Immature natural killer cell (primary cell): Measurements from ENCODE around the gene NRN1L. TPM values are rescaled to one million over a fixed set of nuclear protein-coding genes. Genes with fewer than 3 reads are reported as not detected.

Experiments
- DNase-seq, 3 donors: peaks; one replicate each; pipeline ENCODE4 v3.0.0; 2022; ENCODE audit warnings: mixed read lengths in 1 of 3
- H3K27ac Mint-ChIP-seq, 6 donors: one replicate each; pipeline ENCODE4 v1.8.0; 2020; ENCODE audit warnings: mixed read lengths in 6 of 6, mild to moderate bottlenecking in 5 of 6, inconsistent platforms in 4 of 6, moderate library complexity in 3 of 6
- H3K27me3 Mint-ChIP-seq, 3 donors: one replicate each; pipeline ENCODE4 v1.8.0; 2020 to 2021; ENCODE audit warnings: low read depth in 3 of 3, mild to moderate bottlenecking in 3 of 3, mixed read lengths in 3 of 3, moderate library complexity in 3 of 3, inconsistent platforms in 1 of 3
- H3K36me3 Mint-ChIP-seq, 3 donors: one replicate each; pipeline ENCODE4 v1.8.0; 2020; ENCODE audit warnings: mixed read lengths in 3 of 3, inconsistent platforms in 2 of 3, mild to moderate bottlenecking in 2 of 3
- H3K4me1 Mint-ChIP-seq, 2 donors: one replicate each; pipeline ENCODE4 v1.8.0; 2020; ENCODE audit warnings: inconsistent platforms in 2 of 2, mild to moderate bottlenecking in 2 of 2, mixed read lengths in 2 of 2, moderate library complexity in 1 of 2
- H3K4me3 Mint-ChIP-seq, 5 donors: one replicate each; pipeline ENCODE4 v1.8.0; 2020; ENCODE audit warnings: mild to moderate bottlenecking in 5 of 5, mixed read lengths in 5 of 5, inconsistent platforms in 3 of 5, moderate library complexity in 3 of 5
- H3K9me3 Mint-ChIP-seq, 6 donors: one replicate each; pipeline ENCODE4 v1.8.0; 2020; ENCODE audit warnings: mild to moderate bottlenecking in 6 of 6, mixed read lengths in 6 of 6, inconsistent platforms in 4 of 6, moderate library complexity in 3 of 6
- polyA plus RNA-seq, 3 donors: library from polyadenylated mRNA; unstranded; fragments of 300-500 nt; fragmentation: Illumina TruSeq; gene quantifications; one replicate each; pipeline ENCODE4 v1.2.3, GENCODE V29; 2021

NRN1L gene
- polyA plus RNA-seq, 3 donors from 2014 or later, result 0.91 TPM; not detected in 2

- DNase-seq, result no peak
These were observed 37.5 kb downstream of the NRN1L start for GRCh38 chr16:67922221-67922620.

GRCh38 chr16:67922740-67923139 is 38.1 kb downstream of the NRN1L start:
- Mint-ChIP-seq H3K27ac (peak overlapping the region in 1 of 6 donors; percentile 45), H3K4me1 (peaks cover 7 to 12% of the 10 kb centered on the region in 2 donors)

More at GRCh38 chr16:67922221-67922620, 37.5 kb downstream of the NRN1L start:
- H3K4me1 Mint-ChIP-seq, result peaks cover 7 to 17% of the 10 kb centered on the region in 2 donors
- peaks cover 0 to 7% (median 0%) of the 10 kb centered on the region in 3 donors for H3K36me3 Mint-ChIP-seq
- H3K4me3 Mint-ChIP-seq, result no peak overlapping the region
- H3K9me3 Mint-ChIP-seq, result no peaks in the 10 kb centered on the region
- peaks cover 0 to 3% (median 1%) of the 10 kb centered on the region in 3 donors for H3K27me3 Mint-ChIP-seq
- peak overlapping the region in 3 of 6 donors; percentile 32 to 73 (median 48) for H3K27ac Mint-ChIP-seq

DNA sequence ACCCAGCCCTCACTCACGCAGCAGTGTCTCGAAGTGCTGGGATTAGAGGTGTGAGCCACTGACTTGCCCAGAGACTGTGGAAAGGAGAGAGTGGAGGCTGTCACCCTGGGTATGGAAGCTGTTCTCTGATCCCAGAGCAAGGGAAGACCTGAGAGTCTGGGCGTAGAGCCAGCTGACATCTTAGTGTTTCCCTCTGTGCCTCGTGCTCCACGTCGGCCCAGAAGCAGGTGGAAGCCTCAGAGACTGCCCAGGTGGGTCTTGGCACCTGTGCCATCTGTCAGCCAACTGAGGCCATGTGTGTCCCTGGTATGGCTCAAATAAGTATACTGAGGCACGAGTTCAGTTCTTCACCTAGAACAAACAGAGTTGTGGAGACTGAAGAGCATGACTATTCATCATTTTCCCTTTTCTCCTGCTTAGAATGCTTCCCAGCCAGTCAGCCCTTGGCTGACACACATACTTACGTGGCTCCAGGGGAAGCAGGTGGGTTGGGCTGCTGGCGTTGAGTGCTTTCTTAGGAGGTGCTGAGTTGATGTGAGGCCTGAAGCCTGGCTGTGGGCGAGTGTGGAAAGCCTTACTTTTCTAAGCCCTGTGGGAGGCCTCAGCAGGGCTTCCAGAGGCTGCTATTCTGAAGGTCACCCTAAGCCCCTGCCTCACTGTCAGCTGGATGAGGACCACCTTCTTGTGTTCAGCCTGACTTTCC is 38.9 kb downstream of the NRN1L start:
- no peak overlapping the region for H3K4me3 Mint-ChIP-seq
- H3K27me3 Mint-ChIP-seq, result peaks cover 0 to 1% (median 0%) of the 10 kb centered on the region in 3 donors
- H3K27ac Mint-ChIP-seq, result no peak overlapping the region
- no peaks in the 10 kb centered on the region for H3K9me3 Mint-ChIP-seq
- peaks cover 5 to 9% of the 10 kb centered on the region in 2 donors for H3K4me1 Mint-ChIP-seq
- DNase-seq, result no peak
- H3K36me3 Mint-ChIP-seq, result no peaks in the 10 kb centered on the region

More at GRCh38 chr16:67922740-67923139, 38.1 kb downstream of the NRN1L start:
- DNase-seq, result no peak
- peaks cover 0 to 1% (median 0%) of the 10 kb centered on the region in 3 donors for H3K36me3 Mint-ChIP-seq
- no peak overlapping the region for H3K4me3 Mint-ChIP-seq
- H3K9me3 Mint-ChIP-seq, result no peaks in the 10 kb centered on the region
- peaks cover 0 to 1% (median 0%) of the 10 kb centered on the region in 3 donors for H3K27me3 Mint-ChIP-seq

DNA sequence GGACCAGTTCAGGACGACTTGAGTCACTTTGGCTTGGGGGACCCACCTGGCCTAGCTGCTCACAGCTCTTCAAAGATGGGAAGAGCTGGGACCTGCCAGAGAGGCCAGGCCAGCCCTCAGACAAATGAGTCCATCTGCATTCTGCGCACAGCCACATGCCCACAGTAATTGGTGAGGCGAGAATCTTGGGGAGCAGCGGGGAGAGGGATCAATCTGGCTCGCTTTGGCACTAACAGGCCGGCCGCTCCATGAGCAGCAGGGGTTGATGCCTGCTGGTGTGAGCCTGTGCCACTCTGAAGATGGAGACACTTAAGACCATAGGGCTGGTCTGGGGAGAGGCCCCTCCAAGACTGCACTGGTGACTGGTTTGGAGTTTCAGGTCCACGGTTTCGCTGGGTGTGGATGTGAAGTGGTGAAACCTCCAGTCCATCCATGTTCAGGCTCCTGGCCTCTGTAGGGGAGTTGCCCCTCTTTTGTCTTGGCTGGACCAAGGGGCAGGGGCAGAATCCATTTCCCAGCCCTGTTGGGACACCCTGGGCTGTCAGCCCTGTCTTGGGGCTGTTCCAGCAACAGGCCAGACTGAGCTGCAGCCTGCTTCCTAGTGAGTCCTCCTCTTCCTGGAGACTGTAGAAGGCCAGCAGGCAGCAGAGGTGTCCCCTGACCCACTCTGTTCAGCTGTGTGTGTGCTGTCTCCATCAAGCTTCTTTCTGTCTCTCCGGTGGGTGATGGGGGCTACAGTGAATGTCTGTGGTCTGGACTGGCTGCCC is 39.6 kb downstream of the NRN1L start:
- peaks cover 2 to 9% of the 10 kb centered on the region in 2 donors for H3K4me1 Mint-ChIP-seq
- H3K27ac Mint-ChIP-seq, result peak overlapping the region in 2 of 6 donors; percentile 43 to 48
- peaks cover 0 to 1% (median 0%) of the 10 kb centered on the region in 3 donors for H3K27me3 Mint-ChIP-seq
- no peak overlapping the region for H3K4me3 Mint-ChIP-seq
- H3K9me3 Mint-ChIP-seq, result no peaks in the 10 kb centered on the region
- H3K36me3 Mint-ChIP-seq, result no peaks in the 10 kb centered on the region
- no peak for DNase-seq

DNA sequence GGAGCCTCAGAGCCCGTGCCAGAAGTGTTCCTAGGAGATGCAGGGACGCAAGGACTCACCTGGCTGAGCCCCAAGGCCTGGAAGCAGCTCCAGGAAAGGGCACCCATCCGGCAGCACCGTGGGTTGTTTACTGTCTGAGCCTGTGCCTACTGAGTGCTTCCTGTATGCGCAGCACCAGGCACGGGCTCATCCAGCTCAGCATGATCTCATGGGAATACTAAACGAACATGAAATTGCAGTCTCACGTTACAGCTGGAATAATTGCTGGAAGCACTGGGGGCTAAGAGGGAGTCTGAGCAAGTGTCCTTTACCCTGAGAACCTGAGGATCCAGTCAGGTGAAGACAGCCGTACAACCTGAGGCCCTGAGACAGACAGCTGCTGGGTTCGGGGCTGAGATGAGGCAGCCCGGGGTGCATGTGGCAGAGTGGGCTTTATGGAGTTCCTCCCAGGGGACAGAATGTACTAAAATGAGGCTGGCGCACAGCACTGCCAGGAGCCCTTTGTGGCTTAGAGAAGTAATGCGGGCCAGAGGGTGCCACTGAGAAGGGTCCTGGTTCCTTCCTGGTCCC is 41.6 kb downstream of the NRN1L start:
- peaks cover 0 to 9% of the 10 kb centered on the region in 2 donors for H3K4me1 Mint-ChIP-seq
- H3K36me3 Mint-ChIP-seq, result no peaks in the 10 kb centered on the region
- peaks cover 0 to 3% (median 2%) of the 10 kb centered on the region in 3 donors for H3K27me3 Mint-ChIP-seq
- H3K27ac Mint-ChIP-seq, result peak overlapping the region in 1 of 6 donors; percentile 51
- no peak overlapping the region for H3K4me3 Mint-ChIP-seq
- DNase-seq, result no peak
- no peaks in the 10 kb centered on the region for H3K9me3 Mint-ChIP-seq

DNA sequence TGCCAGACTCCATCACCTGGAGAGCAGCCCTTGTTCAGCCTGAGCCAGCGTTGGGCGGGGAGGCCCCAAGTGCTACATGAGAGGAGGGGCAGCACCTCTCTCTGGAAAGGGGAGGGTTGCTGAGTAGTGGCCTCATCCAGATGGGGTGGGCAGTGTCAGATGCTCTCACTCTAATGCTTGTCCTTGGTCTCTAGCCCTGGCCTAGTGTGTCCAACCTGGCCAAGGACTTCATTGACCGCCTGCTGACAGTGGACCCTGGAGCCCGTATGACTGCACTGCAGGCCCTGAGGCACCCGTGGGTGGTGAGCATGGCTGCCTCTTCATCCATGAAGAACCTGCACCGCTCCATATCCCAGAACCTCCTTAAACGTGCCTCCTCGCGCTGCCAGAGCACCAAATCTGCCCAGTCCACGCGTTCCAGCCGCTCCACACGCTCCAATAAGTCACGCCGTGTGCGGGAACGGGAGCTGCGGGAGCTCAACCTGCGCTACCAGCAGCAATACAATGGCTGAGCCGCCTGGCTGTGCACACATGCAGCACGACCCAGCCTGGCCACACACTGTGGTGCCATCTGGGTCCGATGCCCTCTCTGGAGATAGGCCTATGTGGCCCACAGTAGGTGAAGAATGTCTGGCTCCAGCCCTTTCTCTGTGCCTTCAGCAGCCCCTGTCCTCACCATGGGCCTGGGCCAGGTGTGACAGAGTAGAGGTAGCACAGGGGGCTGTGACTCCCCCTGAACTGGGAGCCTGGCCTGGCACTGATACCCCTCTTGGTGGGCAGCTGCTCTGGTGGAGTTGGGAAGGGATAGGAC is 42.7 kb downstream of the NRN1L start:
- DNase-seq, result no peak
- Mint-ChIP-seq H3K36me3 (no peaks in the 10 kb centered on the region), H3K27me3 (peaks cover 0 to 2% (median 1%) of the 10 kb centered on the region in 3 donors), H3K4me3 (no peak overlapping the region), H3K27ac (peak overlapping the region in 2 of 6 donors; percentile 60 to 67), H3K4me1 (peaks cover under 1 to 2% of the 10 kb centered on the region in 2 donors), H3K9me3 (no peaks in the 10 kb centered on the region)

GRCh38 chr16:67928147-67928546 is 43.5 kb downstream of the NRN1L start:
- DNase-seq, result no peak
- Mint-ChIP-seq H3K4me1 (peaks cover 0 to 2% of the 10 kb centered on the region in 2 donors), H3K4me3 (peak overlapping the region in 1 of 5 donors; percentile 10), H3K27me3 (peaks cover 0 to 2% (median 1%) of the 10 kb centered on the region in 3 donors), H3K27ac (peak overlapping the region in 4 of 6 donors; percentile 29 to 67 (median 62)), H3K36me3 (no peaks in the 10 kb centered on the region), H3K9me3 (no peaks in the 10 kb centered on the region)

DNA sequence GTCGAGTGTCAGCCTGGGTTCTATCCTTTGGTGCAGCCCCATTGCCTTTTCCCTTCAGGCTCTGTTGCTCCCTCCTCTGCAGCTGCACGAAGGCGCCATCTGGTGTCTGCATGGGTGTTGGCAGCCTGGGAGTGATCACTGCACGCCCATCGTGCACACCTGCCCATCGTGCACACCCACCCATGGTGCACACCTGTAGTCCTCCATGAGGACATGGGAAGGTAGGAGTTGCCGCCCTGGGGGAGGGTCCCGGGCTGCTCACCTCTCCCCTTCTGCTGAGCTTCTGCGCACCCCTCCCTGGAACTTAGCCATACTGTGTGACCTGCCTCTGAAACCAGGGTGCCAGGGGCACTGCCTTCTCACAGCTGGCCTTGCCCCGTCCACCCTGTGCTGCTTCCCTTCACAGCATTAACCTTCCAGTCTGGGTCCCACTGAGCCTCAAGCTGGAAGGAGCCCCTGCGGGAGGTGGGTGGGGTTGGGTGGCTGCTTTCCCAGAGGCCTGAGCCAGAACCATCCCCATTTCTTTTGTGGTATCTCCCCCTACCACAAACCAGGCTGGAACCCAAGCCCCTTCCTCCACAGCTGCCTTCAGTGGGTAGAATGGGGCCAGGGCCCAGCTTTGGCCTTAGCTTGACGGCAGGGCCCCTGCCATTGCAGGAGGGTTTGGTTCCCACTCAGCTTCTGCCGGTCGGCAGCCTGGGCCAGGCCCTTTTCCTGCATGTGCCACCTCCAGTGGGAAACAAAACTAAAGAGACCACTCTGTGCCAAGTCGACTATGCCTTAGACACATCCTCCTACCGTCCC is 44.1 kb downstream of the NRN1L start:
- DNase-seq, result peak; percentile 47 to 65 (median 57)
- H3K27ac Mint-ChIP-seq, result peak overlapping the region in 1 of 6 donors; percentile 29
- no peaks in the 10 kb centered on the region for H3K36me3 Mint-ChIP-seq
- peaks cover 0 to 3% (median 1%) of the 10 kb centered on the region in 3 donors for H3K27me3 Mint-ChIP-seq
- no peak overlapping the region for H3K4me3 Mint-ChIP-seq
- peaks cover 3 to 5% of the 10 kb centered on the region in 2 donors for H3K4me1 Mint-ChIP-seq
- no peaks in the 10 kb centered on the region for H3K9me3 Mint-ChIP-seq

GRCh38 chr16:67930191-67930590 is 45.5 kb downstream of the NRN1L start:
- Mint-ChIP-seq H3K27ac (peak overlapping the region in 1 of 6 donors; percentile 64), H3K4me1 (peaks cover 18 to 19% of the 10 kb centered on the region in 2 donors), H3K9me3 (no peaks in the 10 kb centered on the region), H3K4me3 (no peak overlapping the region), H3K36me3 (peaks cover 0 to 5% (median 4%) of the 10 kb centered on the region in 3 donors), H3K27me3 (peaks cover 0 to 9% (median 3%) of the 10 kb centered on the region in 3 donors)
- DNase-seq, result no peak

GRCh38 chr16:67930678-67931211 is 46.1 kb downstream of the NRN1L start:
- Mint-ChIP-seq H3K36me3 (peaks cover 0 to 10% (median 9%) of the 10 kb centered on the region in 3 donors), H3K27ac (peak overlapping the region in 1 of 6 donors; percentile 64), H3K4me1 (peaks cover 23 to 24% of the 10 kb centered on the region in 2 donors), H3K9me3 (no peaks in the 10 kb centered on the region), H3K27me3 (peaks cover 1 to 10% (median 4%) of the 10 kb centered on the region in 3 donors), H3K4me3 (no peak overlapping the region)
- DNase-seq, result no peak

- H3K27me3 Mint-ChIP-seq, result peaks cover 6 to 18% (median 9%) of the 10 kb centered on the region in 3 donors
- peaks cover 26 to 28% of the 10 kb centered on the region in 2 donors for H3K4me1 Mint-ChIP-seq
- no peak within 1 kb of the TSS for H3K4me3 Mint-ChIP-seq
- no peaks in the 10 kb centered on the region for H3K9me3 Mint-ChIP-seq
- H3K27ac Mint-ChIP-seq, result peak within 1 kb of the TSS in 3 of 6 donors; percentile 39 to 61 (median 46)
- DNase-seq, result no peak
- peaks cover 0 to 15% (median 11%) of the 10 kb centered on the region in 3 donors for H3K36me3 Mint-ChIP-seq
These were observed 47.2 kb downstream of the NRN1L start, which contains the start of gene CTRL for GRCh38 chr16:67931712-67932461. TSS of gene CTRL (minus strand) at chr16:67931862. CDS start at chr16:67931852, 10 bp downstream.
